ENCODE measurements around the gene SLX4IP. TPM values are rescaled to one million over a fixed set of nuclear protein-coding genes. Genes with fewer than 3 reads are reported as not detected.

SLX4IP gene
- total RNA-seq, 4 donors from 2014 or later, result 1.3 to 3.0 (median 1.9) TPM

DNA sequence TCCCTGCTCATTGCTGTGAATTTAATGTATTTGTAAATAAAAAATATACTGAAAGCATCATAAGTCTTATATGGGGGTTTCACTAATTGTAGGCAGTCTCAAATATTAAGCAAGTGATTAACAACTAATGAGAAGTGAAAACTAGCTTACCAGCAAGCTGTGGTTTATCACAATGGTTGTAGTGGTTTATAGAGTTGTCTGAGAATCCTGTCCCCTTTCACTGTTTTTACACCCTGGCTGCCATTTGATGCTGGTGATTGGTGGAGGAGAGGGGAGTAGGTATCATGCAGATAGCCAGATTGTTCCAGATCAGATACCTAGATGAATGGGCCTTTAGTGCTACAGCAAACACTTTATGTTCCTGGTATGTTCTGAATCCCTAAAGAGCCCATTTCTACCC, 7.1 kb upstream of the SLX4IP start:
- ATAC-seq, result no peak
- Histone ChIP-seq H3K36me3 (no peaks in the 10 kb centered on the region), H3K27ac (no peak overlapping the region), H3K4me3 (no peak overlapping the region), H3K9me3 (no peaks in the 10 kb centered on the region), H3K4me1 (peaks cover 0 to 78% (median 10%) of the 10 kb centered on the region in 3 donors), H3K27me3 (no peaks in the 10 kb centered on the region)
- no peak for TF ChIP-seq EP300 (IDR thresholded peaks at IDR 0.05)
- TF ChIP-seq, protein P1, sequence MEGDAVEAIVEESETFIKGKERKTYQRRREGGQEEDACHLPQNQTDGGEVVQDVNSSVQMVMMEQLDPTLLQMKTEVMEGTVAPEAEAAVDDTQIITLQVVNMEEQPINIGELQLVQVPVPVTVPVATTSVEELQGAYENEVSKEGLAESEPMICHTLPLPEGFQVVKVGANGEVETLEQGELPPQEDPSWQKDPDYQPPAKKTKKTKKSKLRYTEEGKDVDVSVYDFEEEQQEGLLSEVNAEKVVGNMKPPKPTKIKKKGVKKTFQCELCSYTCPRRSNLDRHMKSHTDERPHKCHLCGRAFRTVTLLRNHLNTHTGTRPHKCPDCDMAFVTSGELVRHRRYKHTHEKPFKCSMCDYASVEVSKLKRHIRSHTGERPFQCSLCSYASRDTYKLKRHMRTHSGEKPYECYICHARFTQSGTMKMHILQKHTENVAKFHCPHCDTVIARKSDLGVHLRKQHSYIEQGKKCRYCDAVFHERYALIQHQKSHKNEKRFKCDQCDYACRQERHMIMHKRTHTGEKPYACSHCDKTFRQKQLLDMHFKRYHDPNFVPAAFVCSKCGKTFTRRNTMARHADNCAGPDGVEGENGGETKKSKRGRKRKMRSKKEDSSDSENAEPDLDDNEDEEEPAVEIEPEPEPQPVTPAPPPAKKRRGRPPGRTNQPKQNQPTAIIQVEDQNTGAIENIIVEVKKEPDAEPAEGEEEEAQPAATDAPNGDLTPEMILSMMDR (IDR thresholded peaks at IDR 0.05), result no peak
- no peak for TF ChIP-seq POLR2A (IDR thresholded peaks at IDR 0.05)
- no peak for TF ChIP-seq POLR2AphosphoS5 (IDR thresholded peaks at IDR 0.05)

DNA sequence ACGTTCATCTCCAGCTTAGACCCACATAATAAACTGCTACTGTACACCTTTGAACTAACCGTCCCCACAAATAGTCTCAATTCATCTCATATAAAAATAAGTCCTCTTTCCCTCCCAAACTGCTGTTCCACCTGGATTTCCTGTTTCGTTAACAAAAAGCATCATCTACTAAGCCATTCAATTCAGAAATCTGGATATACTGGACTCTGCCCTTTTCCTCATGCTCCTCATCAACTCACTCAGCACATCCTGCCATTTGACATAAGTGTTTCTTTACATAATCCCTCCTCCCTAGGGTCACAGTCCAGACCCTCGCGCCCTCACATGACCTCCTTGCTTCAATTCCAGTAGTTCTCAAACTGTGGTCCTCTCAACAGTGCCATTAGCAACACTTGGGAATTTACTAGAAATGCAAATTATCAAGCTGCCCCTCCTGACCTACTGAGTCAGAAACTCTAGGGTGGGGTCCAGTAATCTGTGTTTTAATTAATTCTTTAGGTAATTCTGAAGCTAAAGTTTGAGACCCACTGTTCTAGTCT, 5.6 kb upstream of the SLX4IP start:
- Histone ChIP-seq H3K27ac (no peak overlapping the region), H3K36me3 (no peaks in the 10 kb centered on the region), H3K9me3 (no peaks in the 10 kb centered on the region), H3K4me3 (no peak overlapping the region), H3K27me3 (no peaks in the 10 kb centered on the region), H3K4me1 (peaks cover 0 to 77% (median 12%) of the 10 kb centered on the region in 3 donors)
- TF ChIP-seq, protein P1 (IDR thresholded peaks at IDR 0.05), result no peak
- TF ChIP-seq POLR2AphosphoS5 (IDR thresholded peaks at IDR 0.05) (no peak), POLR2A (IDR thresholded peaks at IDR 0.05) (no peak), EP300 (IDR thresholded peaks at IDR 0.05) (no peak)
- WGBS, 2 donors (ENCODE audit: low coverage in 1 of 2), result 73 to 75% methylated on average over 3 to 5 of the region's 5 CpGs
- no peak for ATAC-seq

DNA sequence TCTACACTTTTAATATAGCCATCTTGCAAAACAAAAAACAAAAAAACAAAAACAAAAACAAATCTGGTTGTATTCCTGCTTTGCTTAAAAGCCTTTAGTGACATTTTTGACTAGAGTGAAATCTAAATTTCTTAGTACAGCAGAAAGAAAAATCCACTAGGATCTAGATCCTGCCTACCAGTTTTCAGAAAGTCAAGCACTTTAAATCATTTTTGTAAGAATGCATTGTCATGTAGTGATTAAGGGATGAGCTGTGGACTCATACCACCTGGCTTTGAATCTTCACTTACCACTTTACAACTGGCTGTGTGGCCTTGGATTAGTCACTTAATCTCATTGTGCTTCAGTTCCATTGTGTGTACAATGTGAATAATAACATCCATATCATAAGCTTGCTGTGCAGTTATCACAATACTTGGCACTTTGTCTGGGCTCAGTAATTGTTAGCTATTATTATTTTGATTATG, 5.1 kb upstream of the SLX4IP start:
- H3K4me1 ChIP-seq, result peaks cover 0 to 77% (median 12%) of the 10 kb centered on the region in 3 donors
- no peak for TF ChIP-seq POLR2AphosphoS5 (IDR thresholded peaks at IDR 0.05)
- no peak for TF ChIP-seq POLR2A (IDR thresholded peaks at IDR 0.05)
- TF ChIP-seq, protein P1 (IDR thresholded peaks at IDR 0.05), result no peak
- no peak for TF ChIP-seq EP300 (IDR thresholded peaks at IDR 0.05)
- H3K27me3 ChIP-seq, result no peaks in the 10 kb centered on the region
- no peaks in the 10 kb centered on the region for H3K36me3 ChIP-seq
- no peak for ATAC-seq
- H3K27ac ChIP-seq, result no peak overlapping the region
- no peaks in the 10 kb centered on the region for H3K9me3 ChIP-seq
- no peak overlapping the region for H3K4me3 ChIP-seq

DNA sequence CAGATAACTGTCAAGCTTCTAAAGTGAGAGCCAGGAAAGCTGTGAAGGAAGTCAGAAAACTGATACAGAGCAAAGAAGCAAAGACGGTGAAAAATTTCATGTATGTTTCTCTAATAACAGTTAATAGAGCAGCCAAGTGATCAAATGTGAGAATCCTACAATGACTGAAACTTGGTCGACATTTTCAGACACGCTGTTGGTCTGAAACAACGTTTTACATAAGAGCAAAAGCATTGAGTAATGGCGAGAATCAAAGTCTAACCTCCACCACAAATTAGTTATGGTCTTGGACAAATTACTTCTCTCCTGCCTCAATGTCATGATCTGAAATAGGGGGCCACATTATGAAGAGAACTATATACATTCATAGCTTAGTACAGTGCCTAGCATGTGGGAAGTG, 4.4 kb upstream of the SLX4IP start:
- ATAC-seq, result no peak
- TF ChIP-seq, protein P1 (IDR thresholded peaks at IDR 0.05), result no peak
- TF ChIP-seq POLR2AphosphoS5 (IDR thresholded peaks at IDR 0.05), result no peak
- TF ChIP-seq POLR2A (IDR thresholded peaks at IDR 0.05), result no peak
- no peak for TF ChIP-seq EP300 (IDR thresholded peaks at IDR 0.05)
- no peaks in the 10 kb centered on the region for H3K27me3 ChIP-seq
- no peaks in the 10 kb centered on the region for H3K9me3 ChIP-seq
- no peak overlapping the region for H3K4me3 ChIP-seq
- no peak overlapping the region for H3K27ac ChIP-seq
- H3K4me1 ChIP-seq, result peaks cover 0 to 77% (median 15%) of the 10 kb centered on the region in 3 donors
- H3K36me3 ChIP-seq, result no peaks in the 10 kb centered on the region
- WGBS, 2 donors (ENCODE audit: low coverage in 1 of 2), result 83 to 88% methylated on average over 5 of the region's 5 CpGs

DNA sequence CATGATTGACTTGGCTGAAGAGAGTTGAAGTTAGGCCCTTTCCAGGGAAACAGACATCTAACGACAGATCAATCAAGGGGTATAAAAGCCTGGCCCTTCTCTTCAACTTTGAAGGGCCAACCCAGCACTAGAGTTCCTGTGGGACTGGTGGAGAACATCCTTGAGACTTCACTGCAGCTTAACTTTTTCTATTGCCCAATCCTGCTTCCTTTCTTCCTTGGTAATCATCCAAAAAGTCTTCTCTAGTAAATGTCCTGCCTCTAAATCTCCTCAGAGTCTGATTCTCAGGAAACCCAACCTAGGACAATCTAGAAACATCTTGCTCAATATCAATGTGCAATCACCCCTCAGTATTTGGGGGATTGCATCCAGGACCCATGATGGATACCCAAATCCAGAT, 3.0 kb upstream of the SLX4IP start:
- no peaks in the 10 kb centered on the region for H3K36me3 ChIP-seq

More for the DNA sequence above, 3.0 kb upstream of the SLX4IP start:
- no peak for ATAC-seq
- no peak overlapping the region for H3K27ac ChIP-seq
- no peak overlapping the region for H3K4me3 ChIP-seq
- peaks cover 0 to 69% (median 15%) of the 10 kb centered on the region in 3 donors for H3K4me1 ChIP-seq
- TF ChIP-seq EP300 (IDR thresholded peaks at IDR 0.05), result no peak
- TF ChIP-seq POLR2AphosphoS5 (IDR thresholded peaks at IDR 0.05), result no peak
- no peaks in the 10 kb centered on the region for H3K9me3 ChIP-seq
- WGBS, 2 donors (ENCODE audit: low coverage in 1 of 2), result no CpG with 5 or more reads among the region's 1 CpG
- no peaks in the 10 kb centered on the region for H3K27me3 ChIP-seq

Data from gastroesophageal sphincter (tissue), 4 donors.